Endothelial cell (in vitro differentiated cells): Measurements from ENCODE around the gene CCDC85B. TPM values are rescaled to one million over a fixed set of nuclear protein-coding genes. Genes with fewer than 3 reads are reported as not detected.

Experiments
- DNase-seq: peaks from one replicate; pipeline ENCODE4 v3.0.0; 2021; ENCODE audit warnings: low spot score
- H3K27ac Mint-ChIP-seq: one replicate; pipeline ENCODE4 v1.8.0; 2021; ENCODE audit warnings: mixed read lengths, inconsistent platforms; ENCODE audit not compliant: unreplicated experiment
- H3K27me3 Mint-ChIP-seq: one replicate; pipeline ENCODE4 v1.8.0; 2021; ENCODE audit warnings: mild to moderate bottlenecking, moderate library complexity, mixed read lengths, inconsistent platforms; ENCODE audit not compliant: unreplicated experiment
- H3K36me3 Mint-ChIP-seq: one replicate; pipeline ENCODE4 v1.8.0; 2021; ENCODE audit warnings: mild to moderate bottlenecking, low read depth, mixed read lengths, inconsistent platforms; ENCODE audit not compliant: unreplicated experiment
- H3K4me1 Mint-ChIP-seq: one replicate; pipeline ENCODE4 v1.8.0; 2021; ENCODE audit warnings: mild to moderate bottlenecking, mixed read lengths, inconsistent platforms; ENCODE audit not compliant: unreplicated experiment
- H3K4me3 Mint-ChIP-seq: one replicate; pipeline ENCODE4 v1.8.0; 2021; ENCODE audit warnings: mild to moderate bottlenecking, mixed read lengths, inconsistent platforms; ENCODE audit not compliant: unreplicated experiment
- H3K9me3 Mint-ChIP-seq: one replicate; pipeline ENCODE4 v1.8.0; 2021; ENCODE audit warnings: mixed read lengths, inconsistent platforms; ENCODE audit not compliant: unreplicated experiment
- CTCF ChIP-seq: fragments of 200-600 bp; sonication (generic); IDR thresholded peaks from one replicate; pipeline ENCODE4 v1.5.0; 2021; ENCODE audit warnings: antibody characterized with exemption; ENCODE audit not compliant: unreplicated experiment
- total RNA-seq: library from RNA; stranded (reverse); fragmentation: NEBNext Ultra II Directional; extraction: Animal tissue kit (Norgen Biotek cat#: 25700); gene quantifications from one replicate; pipeline ENCODE4 v1.2.1, GENCODE V29; 2021; ENCODE audit not compliant: unreplicated experiment

Gene CCDC85B
- total RNA-seq, 1 donor from 2014 or later: 90.7 TPM

- no peak for TF ChIP-seq CTCF
- Mint-ChIP-seq H3K27ac (no peak overlapping the region), H3K4me3 (no peak overlapping the region), H3K4me1 (peaks cover 43% of the 10 kb centered on the region), H3K27me3 (peaks cover 25% of the 10 kb centered on the region), H3K9me3 (no peaks in the 10 kb centered on the region), H3K36me3 (peaks cover 27% of the 10 kb centered on the region)
- DNase-seq: no peak
Observed at GRCh38 chr11:65868076-65868667, 22.3 kb upstream of the CCDC85B start.

- Mint-ChIP-seq H3K36me3 (peaks cover 28% of the 10 kb centered on the region), H3K4me3 (peak overlapping the region; percentile 69), H3K4me1 (peaks cover 43% of the 10 kb centered on the region), H3K9me3 (no peaks in the 10 kb centered on the region), H3K27ac (no peak overlapping the region), H3K27me3 (peaks cover 26% of the 10 kb centered on the region)
- DNase-seq: no peak
- TF ChIP-seq CTCF: no peak
Observed at GRCh38 chr11:65868907-65869306, 21.6 kb upstream of the CCDC85B start.

DNA sequence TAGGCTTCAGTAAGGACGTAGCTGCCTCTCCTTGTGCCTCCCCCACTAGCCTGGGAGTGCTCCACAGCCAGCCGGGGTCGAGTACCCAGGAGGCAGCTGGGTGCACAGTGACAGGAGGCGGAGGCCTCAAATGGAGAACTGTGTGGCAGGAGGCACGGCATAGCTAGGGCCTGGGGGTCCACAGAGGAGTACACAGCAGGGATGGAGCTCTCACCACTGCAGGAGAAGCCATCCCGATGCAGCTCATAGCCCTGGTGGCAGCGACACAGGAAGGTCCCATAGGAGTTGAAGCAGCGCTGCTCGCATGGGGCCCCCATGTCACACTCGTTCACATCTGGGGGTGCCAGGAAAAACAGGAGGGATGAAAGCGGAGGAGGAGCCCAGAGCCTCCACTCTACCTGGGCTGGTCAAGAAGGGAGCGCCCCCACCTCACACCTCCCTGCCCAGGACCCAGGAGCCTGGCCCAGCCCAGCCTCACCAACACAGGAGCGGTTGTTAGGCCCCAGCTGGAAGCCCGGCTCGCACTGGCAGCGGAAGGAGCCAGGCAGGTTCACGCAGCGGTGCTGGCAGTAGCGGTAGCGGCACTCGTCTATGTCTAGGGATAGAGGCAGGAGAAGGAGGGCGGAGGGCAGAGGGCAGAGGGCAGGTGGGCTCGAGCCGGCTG is 20.7 kb upstream of the CCDC85B start:
- H3K9me3 Mint-ChIP-seq: no peaks in the 10 kb centered on the region
- TF ChIP-seq CTCF: no peak
- H3K27ac Mint-ChIP-seq: no peak overlapping the region
- H3K36me3 Mint-ChIP-seq: peaks cover 24% of the 10 kb centered on the region
- H3K27me3 Mint-ChIP-seq: peaks cover 27% of the 10 kb centered on the region
- no peak for DNase-seq
- peaks cover 43% of the 10 kb centered on the region for H3K4me1 Mint-ChIP-seq
- H3K4me3 Mint-ChIP-seq: peak overlapping the region; percentile 85

DNA sequence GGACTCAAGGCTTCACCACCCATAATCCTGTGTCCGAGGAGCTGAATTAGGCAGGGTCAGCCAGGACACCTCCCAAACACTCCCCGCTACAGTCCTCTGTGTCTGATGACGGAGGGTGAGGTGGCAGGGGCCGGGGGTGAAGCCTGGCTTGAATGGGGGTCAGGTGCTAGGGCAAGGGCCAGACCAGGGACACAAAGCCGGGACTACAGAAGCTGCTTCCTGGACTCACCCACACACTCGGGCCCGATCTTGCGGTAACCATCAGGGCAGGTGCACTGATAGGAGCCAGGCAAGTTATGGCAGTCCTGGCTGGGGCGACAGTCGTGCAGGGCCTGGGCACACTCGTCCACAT is 20.2 kb upstream of the CCDC85B start:
- peaks cover 27% of the 10 kb centered on the region for H3K27me3 Mint-ChIP-seq
- peaks cover 20% of the 10 kb centered on the region for H3K36me3 Mint-ChIP-seq
- H3K4me3 Mint-ChIP-seq: peak overlapping the region; percentile 85
- H3K4me1 Mint-ChIP-seq: peaks cover 43% of the 10 kb centered on the region
- TF ChIP-seq CTCF: no peak
- H3K9me3 Mint-ChIP-seq: no peaks in the 10 kb centered on the region
- no peak for DNase-seq
- H3K27ac Mint-ChIP-seq: peak overlapping the region; percentile 80
